Measurements from ENCODE around the gene CCDC88C.

The CCDC88C gene

DNA sequence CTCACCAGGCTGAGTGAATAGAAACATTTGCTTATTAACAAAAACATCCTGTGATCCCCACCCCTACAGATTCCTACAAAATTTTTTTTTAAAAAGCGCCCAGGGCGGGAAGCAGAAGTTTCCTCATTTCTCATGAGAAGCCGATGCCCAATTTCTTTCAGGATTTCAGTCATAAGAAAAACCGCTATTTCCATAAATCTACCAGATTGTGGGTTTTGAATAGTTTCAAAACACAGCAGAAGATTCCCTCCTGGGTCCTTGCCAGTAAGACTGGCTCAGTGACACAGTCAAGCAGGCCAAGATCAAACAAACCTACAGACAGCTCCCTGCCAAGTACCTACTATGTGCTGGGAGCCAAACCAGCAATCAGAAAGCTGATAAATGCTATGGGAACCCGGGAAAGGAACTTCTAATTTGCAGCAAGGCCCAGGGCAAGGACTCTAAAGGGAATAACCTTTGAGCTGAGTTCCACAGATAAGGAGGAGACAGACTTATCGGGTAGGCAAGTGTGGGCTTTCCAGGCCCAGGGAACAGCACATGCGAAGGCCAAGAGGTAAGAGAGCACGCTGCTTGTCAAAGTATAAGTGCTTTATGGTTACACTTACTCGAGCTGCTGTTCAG lies 68.7 kb downstream of the CCDC88C start:
- DNase-seq (ENCODE audit: low spot score) (no peak), FAIRE-seq (no peak)

DNA sequence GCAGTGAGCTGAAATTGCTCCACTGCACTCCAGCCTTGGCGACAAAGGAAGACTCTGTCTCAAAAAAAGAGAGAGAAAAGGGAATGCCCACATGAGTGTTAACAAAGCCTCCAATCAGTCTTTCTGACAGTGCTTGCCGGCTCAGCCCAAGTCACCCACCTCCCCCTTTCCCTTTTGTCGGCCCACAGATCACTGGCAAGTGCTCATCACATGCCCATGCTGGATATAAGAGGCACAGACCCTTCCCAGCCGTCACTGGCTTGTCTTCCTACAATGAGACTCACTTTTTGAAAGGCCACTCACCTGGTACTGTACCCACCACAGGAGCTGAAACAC lies 70.8 kb downstream of the CCDC88C start:
- DNase-seq (ENCODE audit: low spot score) (no peak), FAIRE-seq (no peak)

DNA sequence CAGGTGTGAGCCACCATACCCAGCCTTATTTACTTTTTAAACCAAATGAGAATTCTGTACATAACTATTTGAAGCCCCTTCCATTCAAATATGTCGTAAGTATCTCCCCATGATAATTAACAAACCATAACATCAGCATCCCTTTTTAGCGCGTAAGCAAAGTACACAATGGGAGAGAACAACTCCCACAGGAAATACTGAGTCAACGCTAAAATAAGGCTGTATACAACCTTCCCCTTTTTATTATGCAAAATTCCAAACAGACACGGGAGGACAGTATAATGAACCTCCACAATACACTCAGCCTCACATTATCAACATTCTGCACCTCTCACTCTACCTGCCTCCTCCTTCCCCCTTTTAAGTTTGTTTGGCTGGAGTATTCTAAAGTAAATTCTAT lies 73.5 kb downstream of the CCDC88C start:
- DNase-seq (ENCODE audit: low spot score) = no peak
- no peak for FAIRE-seq

DNA sequence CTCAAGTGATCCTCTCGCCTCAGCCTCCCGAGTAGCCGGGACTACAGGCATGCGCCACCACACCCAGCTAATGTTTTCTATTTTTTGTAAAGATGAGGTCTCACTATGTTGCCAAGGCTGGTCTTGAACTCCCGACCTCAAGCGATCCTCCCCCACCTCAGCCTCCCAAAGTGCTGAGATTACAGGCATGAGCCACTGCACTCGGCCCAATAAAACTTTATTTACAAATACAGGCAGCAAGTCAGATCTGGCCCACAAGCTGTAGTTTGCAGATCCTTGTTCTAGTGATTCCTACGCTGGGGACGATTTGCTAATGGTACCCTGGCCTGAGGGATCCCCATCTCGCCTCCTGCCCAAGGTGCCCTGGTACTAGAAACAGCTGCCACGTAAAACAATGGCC lies 74.6 kb downstream of the CCDC88C start:
- FAIRE-seq = no peak
- no peak for DNase-seq (ENCODE audit: low spot score)

DNA sequence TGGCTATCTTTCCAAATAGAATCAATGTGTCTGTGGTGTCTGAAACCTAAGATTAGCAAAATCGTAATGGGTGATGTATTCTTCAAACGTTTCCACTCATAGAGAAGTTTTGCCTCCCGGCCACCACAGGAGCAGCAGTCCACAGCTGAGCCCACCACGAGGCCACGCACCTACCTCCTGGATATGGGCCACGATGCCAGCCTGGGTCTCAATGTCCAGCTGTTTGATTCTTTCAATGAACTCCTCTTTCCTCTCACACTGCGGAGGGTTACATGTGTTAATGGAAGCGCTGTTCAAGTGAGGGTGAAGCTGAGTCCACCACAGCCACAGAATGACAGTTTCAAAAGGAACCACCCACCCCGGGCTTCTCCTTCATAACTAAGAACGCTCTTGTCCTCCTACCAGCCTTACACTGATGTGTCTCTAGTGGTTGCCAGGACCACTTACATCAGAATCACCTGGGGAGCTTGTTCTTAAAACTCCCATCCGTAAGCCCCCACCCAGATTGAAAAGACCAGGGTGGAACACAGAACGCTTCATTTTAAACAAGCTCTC lies 75.3 kb downstream of the CCDC88C start:
- DNase-seq (ENCODE audit: low spot score) (no peak), FAIRE-seq (no peak)

DNA sequence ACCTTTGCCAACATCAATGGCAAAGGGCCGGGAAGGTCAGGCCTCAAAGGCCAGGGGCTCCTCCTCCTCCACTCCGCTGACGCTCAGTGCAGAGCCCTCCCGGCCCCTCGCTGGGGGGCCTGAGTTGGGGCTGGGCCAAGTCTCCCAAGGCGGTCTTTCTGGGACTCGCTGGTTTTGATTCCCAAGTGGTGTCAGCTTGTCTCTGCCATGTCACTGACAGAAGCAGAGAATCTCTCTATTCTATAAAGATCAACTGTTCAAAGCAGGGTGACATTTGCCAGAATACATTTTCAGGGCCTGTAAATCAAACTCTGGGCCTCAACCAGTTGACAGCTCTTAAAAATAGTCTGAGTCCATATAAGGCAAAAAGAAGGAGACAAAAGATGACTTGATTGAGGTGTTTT lies 75.9 kb downstream of the CCDC88C start:
- no peak for DNase-seq (ENCODE audit: low spot score)
- no peak for FAIRE-seq

DNA sequence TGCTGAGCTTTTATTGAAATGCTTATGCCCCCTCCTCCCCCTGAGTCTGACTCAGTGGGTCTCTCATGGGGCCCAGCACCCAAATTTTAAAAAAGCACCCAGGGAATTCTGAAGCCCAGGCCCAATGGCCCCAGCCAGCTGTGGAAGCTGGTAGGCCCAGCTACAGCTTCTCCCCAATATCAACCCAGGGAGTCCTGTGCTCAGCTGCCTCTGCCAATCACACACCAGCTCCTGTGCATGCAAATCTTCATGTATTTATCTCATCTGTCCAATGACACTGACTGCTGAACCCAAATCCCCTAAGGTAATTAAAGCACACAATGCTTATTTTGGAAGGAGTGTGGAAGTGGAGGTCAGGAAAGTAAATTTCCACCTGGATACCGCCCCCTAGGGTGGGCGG lies 76.3 kb downstream of the CCDC88C start:
- no peak for FAIRE-seq
- no peak for DNase-seq (ENCODE audit: low spot score)

DNA sequence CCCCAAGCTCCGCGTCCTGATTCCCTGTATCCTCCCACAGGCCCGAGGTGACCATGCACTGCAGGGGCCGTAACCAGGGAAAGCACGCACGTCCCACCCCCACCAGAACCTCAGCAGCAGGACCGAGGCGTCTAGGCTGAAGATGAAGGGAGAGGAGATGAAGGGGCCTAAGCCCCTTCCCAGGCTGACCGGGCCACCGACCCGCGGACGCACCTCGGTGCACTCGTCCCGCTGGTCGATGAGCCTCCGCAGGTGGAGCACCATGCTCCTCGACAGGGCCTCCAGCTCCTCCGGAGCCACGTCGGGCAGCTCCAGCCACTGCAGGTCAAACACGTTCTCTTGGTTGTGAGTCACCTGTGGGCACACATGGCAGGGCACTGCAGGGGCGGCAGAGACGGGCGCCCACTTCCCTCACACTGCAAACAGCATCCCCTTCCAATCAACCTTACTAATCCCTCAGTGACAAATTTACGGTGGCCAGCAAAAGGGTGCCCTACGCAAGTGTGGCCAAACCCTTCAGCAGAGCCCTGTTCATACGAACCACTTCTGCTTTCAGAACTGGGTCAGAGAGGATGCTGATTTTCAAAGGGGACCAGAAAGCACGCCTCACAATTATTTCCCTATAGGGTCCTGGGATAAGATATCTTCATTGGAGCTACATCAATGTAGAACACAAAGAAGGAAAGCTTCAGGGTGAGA lies 77.8 kb downstream of the CCDC88C start:
- FAIRE-seq = no peak
- DNase-seq (ENCODE audit: low spot score) = no peak

DNA sequence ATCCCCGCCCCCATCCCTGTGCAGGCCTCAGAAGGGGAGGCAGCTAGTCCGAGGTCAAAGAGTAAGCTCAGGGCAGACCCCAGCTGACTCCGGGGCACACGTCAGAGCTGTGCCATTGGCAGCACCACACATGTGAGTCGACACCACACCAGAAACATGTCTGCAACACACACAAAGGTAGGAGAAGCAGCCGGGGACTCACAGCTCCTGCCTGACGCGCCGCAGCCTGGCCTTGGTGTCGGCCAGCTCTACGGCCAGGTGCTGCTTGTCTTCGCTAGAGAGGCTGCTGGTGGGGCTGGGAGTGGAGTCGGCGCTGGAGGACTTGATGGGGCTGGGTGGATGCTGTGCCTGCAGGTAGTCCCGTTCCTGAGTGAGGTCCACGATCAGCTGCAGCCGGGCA lies 78.5 kb downstream of the CCDC88C start:
- no peak for FAIRE-seq

DNA sequence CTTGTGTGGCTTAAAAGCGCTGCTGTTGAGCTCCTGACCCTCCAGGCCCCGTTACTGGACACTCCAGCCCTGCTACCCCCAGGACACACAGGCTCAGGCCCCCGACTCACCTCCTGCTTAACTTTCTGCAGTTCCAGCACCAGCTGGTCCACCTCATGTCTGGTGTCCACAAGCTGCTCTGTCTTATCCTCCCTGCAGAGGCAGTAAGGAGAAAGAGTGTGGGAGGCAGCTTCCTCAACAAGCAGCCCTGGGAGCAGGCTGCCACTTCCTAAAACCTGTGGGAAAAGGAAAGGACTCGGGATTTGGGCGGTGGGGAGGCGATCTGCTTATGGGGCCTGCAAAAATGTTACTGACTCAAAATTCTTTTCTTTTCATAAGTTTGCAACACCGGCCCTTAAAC lies 79.2 kb downstream of the CCDC88C start:
- DNase-seq (ENCODE audit: low spot score) = no peak
- no peak for FAIRE-seq

More for the DNA sequence above, 78.5 kb downstream of the CCDC88C start:
- DNase-seq (ENCODE audit: low spot score) = no peak

DNA sequence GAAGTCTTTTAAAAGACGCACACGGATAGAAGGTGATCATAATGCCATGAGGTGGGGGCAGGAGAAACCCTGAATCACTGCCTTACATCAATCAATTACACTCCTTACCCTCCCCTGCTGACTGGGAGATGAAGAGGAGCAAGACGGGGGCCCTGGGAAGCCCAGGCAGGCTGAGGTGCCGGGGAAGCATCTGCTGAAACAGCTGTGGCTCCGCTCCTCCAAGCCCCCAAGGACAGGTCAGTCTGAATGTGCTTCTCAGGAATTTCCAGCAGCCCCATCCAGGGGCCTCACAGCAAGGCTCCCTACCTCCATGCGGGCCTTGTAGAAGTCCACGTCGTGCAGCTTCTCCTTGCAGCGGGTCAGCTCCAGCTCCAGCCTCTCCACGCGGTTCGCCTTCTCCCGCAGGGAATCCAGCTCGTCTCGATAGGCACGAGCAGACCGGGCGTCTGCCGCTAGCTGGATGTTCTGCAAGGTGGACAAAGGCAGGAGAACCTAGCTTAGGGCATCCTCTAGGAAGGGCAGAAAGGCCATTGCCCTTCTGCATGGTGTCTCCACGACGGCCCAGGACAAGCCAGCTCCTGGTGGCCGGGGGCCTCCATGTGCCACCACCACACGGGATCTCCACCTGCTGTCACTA lies 79.8 kb downstream of the CCDC88C start:
- DNase-seq (ENCODE audit: low spot score) (no peak), FAIRE-seq (no peak)

DNA sequence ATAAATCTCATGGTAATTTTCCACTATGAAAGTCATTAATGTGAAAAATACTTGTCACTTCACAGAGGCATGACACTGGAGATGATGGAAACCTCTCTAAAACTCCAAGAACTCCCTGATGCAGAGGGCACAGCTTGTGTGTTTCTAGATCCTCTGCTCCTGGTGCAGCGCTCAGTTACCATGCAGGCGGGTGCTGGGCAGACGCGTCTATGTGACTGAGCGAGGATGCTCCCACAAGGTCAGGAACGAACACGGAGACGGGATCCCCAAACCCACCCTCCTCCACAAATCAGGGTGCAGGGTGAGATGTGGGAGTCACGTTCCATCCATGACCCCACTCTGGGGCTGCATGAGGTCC lies 81.5 kb downstream of the CCDC88C start:
- DNase-seq (ENCODE audit: low spot score) (no peak), FAIRE-seq (no peak)

DNA sequence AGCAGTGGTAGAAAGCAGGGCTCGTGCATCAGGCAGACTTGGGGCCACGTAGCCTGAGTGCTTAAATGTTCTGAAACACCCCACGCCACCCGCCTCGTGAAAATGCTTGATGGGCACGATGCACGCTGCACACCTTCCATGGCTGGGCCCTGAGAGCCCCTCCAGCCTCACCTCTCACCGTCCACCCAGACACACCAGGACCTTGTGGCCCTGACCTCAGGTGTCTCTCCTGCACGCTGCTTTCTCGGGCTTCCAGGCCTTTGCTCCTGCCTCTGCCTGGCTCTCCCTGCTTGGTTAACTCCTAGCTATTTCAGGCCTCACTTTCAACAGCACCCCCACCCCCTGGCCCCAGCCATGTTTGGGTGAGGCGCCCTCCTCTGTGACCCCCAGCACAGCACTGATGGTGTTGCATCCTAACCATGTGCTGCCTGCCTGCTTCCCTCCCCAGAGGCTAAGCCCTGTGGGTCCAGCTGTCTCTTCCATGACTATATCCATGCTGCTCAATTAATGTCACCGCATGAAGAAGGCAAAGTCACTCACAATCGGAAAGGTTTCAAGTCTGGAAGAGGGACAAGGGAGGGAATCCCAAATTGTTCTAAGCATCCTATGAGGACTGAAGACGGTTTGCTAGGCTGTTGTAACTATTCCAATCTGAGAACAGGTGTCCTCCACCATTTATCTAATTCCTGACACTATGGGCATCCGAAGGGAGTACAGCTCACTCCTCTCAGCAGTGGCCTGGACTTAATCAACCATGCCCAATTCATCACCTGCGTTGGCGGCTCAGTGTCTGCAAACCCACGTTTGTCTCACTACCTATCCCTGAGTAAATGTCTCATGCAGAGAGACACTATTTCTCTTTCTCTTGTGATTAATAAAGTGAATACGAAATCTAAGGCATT lies 82.2 kb downstream of the CCDC88C start:
- DNase-seq (ENCODE audit: low spot score) = no peak
- no peak for FAIRE-seq

DNA sequence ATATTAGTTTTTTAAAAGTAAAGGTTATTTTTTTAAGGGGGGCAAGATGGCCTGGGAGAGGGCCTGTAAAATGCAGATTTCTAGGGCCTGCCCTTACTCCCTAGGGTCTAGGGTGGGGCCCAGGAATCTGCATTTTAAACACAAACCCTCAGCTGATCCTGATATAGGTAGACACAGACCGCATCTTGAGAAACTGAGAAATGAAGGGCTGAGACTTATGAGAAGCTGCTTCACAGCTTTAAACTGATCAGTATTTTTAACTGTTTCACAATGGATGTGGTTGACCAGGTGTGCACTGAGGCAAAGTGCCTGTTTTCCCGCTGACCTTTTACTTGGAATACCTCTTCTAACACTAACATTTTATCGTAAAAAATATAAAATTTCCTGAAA lies 84.0 kb downstream of the CCDC88C start:
- FAIRE-seq = no peak
- no peak for DNase-seq (ENCODE audit: low spot score)

DNA sequence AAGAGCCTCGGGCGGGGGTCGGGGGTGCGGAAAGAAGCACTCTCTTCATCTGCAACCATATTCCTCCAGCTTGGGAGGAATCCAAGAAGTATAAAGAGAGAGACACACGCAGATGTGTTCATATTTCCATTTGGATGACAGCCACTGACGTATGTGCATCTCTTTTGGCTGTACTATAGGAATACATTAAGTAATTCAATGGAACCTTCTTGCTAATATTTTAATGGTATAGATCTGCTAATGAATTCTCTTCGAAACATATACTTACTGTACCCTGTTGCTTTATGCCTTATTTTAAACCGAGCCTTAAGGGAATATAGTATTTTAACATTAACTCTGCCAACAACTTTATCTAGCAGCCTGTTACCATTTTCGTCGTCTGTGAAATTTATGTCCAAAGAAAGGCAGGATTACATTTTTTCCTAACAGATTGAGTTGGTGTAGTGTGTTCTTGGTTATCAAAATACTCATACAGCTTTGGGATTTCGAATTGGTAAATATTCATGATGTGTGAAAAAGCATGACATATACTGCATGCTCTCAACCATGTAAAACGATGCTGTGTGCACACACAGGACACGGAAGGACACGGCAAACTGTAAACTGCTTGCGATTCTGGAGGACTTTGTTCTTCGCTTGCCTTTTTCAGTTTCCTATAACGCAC lies 84.5 kb downstream of the CCDC88C start:
- FAIRE-seq (no peak), DNase-seq (ENCODE audit: low spot score) (no peak)

DNA sequence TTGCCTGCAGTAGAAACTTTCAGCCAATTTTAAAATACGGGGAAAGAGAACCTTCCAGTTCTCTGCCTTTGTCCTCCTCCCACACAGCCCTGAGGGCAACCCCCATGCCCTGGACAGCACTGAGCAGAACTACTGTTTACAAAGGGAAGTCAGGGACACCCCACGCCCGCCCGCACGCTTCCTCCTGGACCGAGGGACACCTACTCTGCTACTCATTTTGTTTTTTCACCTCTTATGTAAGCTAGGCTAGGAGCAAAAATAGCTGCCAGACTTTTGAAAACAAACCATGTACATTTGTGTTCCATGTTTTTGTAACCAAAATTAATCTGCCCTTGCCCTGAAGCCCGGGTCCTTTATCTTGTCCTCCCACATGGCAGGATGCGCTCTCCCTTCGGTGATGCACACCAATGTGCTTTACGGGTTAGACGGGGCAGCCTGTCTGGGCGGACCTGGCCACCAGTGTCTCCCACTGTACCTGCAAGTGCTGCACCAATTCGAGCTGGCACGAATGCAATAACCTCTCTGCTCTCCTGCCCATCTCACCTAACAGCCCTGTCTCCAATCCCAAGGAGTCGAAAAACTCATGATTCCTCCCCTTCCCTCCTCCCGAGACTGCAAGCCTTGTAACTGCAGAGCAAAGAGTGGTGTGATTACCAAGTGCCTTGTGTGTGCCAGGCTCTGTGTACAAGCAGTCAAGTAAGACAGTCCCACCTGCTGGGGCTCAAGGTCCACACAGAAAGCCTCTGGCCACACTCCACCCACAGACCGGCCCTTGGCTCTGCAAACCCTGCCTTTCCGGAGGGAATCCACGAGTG lies 85.2 kb downstream of the CCDC88C start:
- FAIRE-seq (no peak), DNase-seq (ENCODE audit: low spot score) (no peak)

DNA sequence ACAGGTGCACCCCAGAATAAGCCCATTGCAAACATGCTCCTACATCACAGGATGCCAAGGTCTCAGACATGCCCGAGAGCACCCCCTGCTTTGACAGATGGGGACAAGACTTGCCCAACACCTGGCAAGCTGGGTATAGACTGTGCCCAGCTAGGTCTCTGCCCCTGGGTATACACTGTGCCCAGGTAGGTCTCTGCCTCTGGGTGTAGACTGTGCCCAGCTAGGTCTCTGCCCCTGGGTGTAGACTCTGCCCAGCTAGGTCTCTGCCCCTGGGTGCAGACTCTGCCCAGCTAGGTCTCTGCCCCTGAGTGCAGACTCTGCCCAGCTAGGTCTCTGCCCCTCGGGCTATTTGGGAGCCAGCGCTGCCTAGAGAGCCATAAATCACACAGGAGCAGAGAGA lies 85.9 kb downstream of the CCDC88C start:
- DNase-seq (ENCODE audit: low spot score) = no peak
- no peak for FAIRE-seq

DNA sequence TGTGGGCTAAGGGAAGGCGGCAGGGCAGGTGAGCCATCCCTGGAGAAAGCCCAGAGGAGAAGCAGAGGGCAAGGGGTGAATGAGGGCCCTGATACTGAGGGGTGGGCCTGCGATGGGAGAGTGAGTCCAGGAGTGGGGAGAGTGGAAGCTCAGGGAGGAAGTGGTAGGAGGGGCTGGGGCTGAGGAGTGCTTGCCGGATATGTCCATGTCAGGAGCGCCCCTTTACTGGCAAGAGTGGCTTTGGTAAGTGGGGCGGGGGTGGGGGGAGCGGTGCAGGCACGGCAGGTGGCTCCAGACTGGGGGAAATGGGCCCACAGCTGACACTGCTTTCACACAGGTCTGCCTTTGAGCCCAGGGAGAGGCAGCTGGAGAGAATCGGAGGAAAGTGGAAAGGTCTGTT lies 86.8 kb downstream of the CCDC88C start:
- no peak for FAIRE-seq
- no peak for DNase-seq (ENCODE audit: low spot score)

DNA sequence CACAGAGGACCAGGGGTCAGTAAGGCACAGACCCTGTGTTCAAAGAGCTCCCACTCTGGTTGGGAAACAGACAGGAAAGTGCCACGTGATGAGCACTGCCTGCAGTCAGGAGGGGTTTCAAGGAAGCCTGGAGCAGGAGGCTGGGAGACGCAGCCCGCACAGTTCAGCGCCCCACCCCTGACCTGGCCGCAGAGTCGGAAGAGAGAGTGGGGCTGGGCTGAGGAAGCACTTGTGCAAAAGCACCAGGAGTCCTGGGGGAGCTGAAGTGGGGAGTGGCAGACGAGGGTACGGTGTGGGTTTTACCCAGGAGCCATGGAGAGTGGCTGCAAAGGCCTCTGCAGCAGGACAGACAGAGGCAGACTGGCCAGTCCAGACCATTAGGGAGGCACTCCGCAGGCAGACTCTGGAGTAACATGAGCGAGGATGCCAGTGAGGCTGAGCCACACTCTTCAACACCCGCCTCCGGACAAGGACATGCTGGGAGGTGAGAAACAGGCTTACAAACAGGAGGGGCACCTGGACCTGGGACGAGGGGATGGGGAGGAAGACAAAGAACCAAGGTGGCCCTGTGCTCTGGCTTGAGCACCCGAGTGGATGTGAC lies 87.4 kb downstream of the CCDC88C start:
- DNase-seq (ENCODE audit: low spot score) = no peak
- FAIRE-seq = no peak

DNA sequence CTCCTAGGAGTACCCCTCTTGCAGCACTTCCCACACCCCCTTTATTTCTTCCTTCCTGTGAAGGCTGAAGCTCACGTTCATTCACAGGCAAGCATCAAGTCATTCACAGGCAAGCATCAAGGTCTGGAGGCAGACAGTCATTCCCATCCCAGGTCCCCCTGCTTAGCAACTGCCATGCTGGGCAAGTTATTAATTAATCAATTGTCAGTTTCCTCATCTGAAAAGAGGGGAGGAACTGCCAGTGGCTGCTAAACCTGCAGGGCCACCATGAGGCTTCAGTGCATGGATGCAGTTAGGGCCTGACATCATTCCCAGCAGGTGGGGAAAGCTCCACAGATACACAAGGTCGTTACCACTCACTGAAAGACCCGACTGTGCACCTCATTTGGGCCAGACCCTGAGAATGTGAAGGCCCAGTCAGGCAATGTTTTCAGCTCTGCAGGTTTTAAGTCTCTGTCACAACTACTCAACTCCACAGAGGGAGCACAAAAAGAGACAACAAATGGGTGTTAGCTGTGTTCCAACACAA lies 88.1 kb downstream of the CCDC88C start:
- FAIRE-seq = no peak
- no peak for DNase-seq (ENCODE audit: low spot score)
